ENCODE measurements around the gene ALCAM.
A peak's percentile ranks its signal among the peaks of the same experiment; 100 is the strongest.

ALCAM gene

DNA sequence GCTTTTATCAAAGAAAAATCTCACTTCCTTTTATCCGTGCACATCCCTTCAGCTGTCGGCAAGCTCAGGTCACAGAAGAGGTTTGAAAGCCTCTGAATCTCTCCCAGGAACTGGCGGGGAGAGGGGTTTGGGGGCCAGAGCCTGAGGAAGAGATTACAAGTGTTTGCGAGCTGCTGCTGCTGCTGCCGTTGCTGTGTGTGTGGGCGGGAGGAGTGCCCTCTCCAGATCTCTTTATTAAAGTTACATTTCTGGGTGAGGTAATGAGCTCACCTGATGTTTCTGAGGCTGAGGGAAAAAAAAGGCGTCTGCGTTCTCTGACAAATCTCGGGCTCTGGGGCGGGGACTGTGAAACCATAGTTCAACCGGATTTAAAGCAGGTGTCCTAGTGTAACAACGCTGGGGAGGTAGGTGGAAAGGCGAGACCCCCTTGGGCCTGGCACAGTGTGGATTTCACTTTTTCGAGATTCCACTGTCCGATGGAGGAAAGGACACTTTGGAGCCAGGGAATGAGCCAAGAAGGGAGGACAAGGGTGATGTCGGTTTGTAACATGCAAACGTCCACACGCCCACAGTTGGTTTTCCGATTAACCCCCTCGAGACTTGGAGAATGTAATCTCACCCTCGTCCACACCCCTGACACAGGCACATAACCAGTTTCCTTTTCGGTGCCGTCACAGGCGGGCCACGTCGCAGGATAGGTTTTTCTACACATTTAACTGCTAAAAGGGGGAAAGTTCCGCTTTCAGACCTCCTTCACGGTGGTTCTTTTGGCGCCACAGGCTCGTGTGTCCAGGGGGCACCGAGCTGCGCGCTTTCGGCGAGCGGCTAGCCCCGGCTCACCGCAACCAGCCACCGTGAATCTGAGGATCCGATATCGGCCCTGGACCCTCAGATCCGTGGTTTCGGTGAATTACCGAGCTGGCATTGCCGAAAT, 2.1 kb downstream of the ALCAM start:
- no peaks in the 10 kb centered on the region for H3K36me3 ChIP-seq (replicated peaks; ENCODE audit: insufficient read depth, low read length)
- H2AFZ ChIP-seq (ENCODE audit: low read length): peak overlapping the region; percentile 95
- H3K4me3 ChIP-seq (ENCODE audit: low read length): peak overlapping the region; percentile 96
- peak; percentile 84 for DNase-seq
- H3K79me2 ChIP-seq (ENCODE audit: low read length): 0 out of 2 replicates have a peak, but pooled peaks cover 6% of the 10 kb centered on the region
- H3K27ac ChIP-seq (ENCODE audit: low read length): peak overlapping the region; percentile 89
- TF ChIP-seq, protein P1, sequence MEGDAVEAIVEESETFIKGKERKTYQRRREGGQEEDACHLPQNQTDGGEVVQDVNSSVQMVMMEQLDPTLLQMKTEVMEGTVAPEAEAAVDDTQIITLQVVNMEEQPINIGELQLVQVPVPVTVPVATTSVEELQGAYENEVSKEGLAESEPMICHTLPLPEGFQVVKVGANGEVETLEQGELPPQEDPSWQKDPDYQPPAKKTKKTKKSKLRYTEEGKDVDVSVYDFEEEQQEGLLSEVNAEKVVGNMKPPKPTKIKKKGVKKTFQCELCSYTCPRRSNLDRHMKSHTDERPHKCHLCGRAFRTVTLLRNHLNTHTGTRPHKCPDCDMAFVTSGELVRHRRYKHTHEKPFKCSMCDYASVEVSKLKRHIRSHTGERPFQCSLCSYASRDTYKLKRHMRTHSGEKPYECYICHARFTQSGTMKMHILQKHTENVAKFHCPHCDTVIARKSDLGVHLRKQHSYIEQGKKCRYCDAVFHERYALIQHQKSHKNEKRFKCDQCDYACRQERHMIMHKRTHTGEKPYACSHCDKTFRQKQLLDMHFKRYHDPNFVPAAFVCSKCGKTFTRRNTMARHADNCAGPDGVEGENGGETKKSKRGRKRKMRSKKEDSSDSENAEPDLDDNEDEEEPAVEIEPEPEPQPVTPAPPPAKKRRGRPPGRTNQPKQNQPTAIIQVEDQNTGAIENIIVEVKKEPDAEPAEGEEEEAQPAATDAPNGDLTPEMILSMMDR (IDR thresholded peaks at IDR 0.05; ENCODE audit: low read length): no peak
- TF ChIP-seq EZH2phosphoT487 (IDR thresholded peaks at IDR 0.05; ENCODE audit: low read length) (no peak), EZH2 (optimal IDR thresholded peaks at IDR 0.05; ENCODE audit: low read depth, low read length) (no peak)
- H3F3A ChIP-seq (ENCODE audit: insufficient read depth, low read length): peaks cover 35% of the 10 kb centered on the region
- no peaks in the 10 kb centered on the region for H3K9me2 ChIP-seq (replicated peaks; ENCODE audit: insufficient read depth, low read length)
- no peaks in the 10 kb centered on the region for H3K9me3 ChIP-seq (replicated peaks; ENCODE audit: insufficient read depth, low read length)
- peaks cover 10% of the 10 kb centered on the region for H3K4me1 ChIP-seq (ENCODE audit: low read length)
- peak overlapping the region; percentile 87 for H3K9ac ChIP-seq (ENCODE audit: low read length)
- peaks cover 6% of the 10 kb centered on the region; the same call in 1 of the 2 replicates for H3K27me3 ChIP-seq (replicated peaks; ENCODE audit: insufficient read depth, low read length)
- peak overlapping the region; percentile 96 for H3K4me2 ChIP-seq (ENCODE audit: low read depth, low read length)
- H4K20me1 ChIP-seq (ENCODE audit: insufficient read depth, low read length): no peaks in the 10 kb centered on the region

DNA sequence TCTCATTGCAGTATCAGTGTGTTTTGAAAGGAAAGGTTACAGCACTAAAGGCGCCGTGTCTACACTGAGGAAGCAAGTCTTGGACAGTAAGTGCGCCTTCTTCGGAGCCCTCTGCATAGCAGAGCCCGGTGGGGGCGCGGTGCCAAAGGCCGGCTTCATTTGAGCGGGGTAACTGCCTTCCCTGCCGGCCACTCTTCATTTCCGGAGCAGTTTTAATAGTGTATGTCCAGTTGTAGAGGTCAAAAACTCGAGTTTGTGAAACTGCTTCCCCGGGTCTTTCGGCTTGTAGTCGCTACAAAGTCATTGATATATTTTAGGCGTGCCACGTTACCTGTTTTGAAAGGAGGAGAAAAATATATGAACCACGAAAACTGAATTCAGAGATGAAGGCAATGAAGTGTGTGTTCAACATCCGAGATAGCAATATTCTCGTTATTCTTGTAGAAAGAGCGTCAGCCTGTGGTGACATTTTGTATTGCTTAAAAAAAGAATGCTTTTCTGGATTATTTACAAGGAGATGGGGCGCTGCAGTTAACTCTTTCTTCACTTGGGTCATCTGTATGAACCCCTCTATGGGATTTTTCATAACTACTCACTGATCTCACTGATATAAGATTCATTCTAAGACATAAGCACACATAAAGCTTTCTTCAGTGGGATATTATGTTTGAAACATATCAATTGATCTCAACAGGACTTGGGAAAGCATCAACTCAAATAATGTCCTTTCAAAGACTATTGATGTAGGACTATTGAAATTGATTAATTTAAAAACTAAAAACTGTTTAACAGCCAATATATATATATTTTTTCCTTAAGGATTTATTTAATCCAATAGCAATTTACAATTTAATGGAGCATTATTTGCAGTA, 3.0 kb downstream of the ALCAM start:
- Histone ChIP-seq H4K20me1 (ENCODE audit: insufficient read depth, low read length) (no peaks in the 10 kb centered on the region), H2AFZ (ENCODE audit: low read length) (peak overlapping the region; percentile 95), H3K9ac (ENCODE audit: low read length) (peak overlapping the region; percentile 87), H3K4me1 (ENCODE audit: low read length) (peaks cover 10% of the 10 kb centered on the region), H3K36me3 (replicated peaks; ENCODE audit: insufficient read depth, low read length) (no peaks in the 10 kb centered on the region), H3F3A (ENCODE audit: insufficient read depth, low read length) (peaks cover 35% of the 10 kb centered on the region), H3K27me3 (replicated peaks; ENCODE audit: insufficient read depth, low read length) (peaks cover 6% of the 10 kb centered on the region; the same call in 1 of the 2 replicates), H3K4me2 (ENCODE audit: low read depth, low read length) (peak overlapping the region; percentile 96), H3K79me2 (ENCODE audit: low read length) (0 out of 2 replicates have a peak, but pooled peaks cover 6% of the 10 kb centered on the region), H3K9me2 (replicated peaks; ENCODE audit: insufficient read depth, low read length) (no peaks in the 10 kb centered on the region), H3K4me3 (ENCODE audit: low read length) (peak overlapping the region; percentile 96), H3K9me3 (replicated peaks; ENCODE audit: insufficient read depth, low read length) (no peaks in the 10 kb centered on the region), H3K27ac (ENCODE audit: low read length) (peak overlapping the region; percentile 89)
- DNase-seq: peak; percentile 65
- no peak for TF ChIP-seq EZH2phosphoT487 (IDR thresholded peaks at IDR 0.05; ENCODE audit: low read length)
- TF ChIP-seq, protein P1 (IDR thresholded peaks at IDR 0.05; ENCODE audit: low read length): peak; percentile 81

DNA sequence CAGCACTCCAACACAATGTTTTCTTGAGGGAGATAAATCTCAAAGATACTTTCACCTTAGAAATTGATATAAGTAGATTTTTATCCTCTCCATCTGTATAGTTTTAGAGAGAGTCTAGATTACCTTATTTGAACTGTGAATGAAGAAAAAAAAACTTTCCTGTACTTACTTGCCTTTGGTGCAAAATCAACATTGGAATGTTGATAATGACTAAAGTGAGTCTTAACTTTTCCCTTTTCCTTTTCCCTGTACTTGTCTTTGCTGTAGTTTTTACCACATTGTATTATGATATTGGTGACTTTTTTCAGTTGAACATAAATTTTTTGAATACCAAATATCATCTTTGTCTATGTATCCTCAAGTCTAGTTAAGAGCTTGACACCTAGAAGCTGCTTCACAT, 6.7 kb downstream of the ALCAM start:
- no peak for DNase-seq
- Histone ChIP-seq H3K9me2 (replicated peaks; ENCODE audit: insufficient read depth, low read length) (no peaks in the 10 kb centered on the region), H3K27me3 (replicated peaks; ENCODE audit: insufficient read depth, low read length) (no peaks in the 10 kb centered on the region), H3F3A (ENCODE audit: insufficient read depth, low read length) (peaks cover 22% of the 10 kb centered on the region), H3K9ac (ENCODE audit: low read length) (no peak overlapping the region), H3K36me3 (replicated peaks; ENCODE audit: insufficient read depth, low read length) (no peaks in the 10 kb centered on the region), H4K20me1 (ENCODE audit: insufficient read depth, low read length) (no peaks in the 10 kb centered on the region), H3K27ac (ENCODE audit: low read length) (no peak overlapping the region), H3K79me2 (ENCODE audit: low read length) (0 out of 2 replicates have a peak, but pooled peaks cover 6% of the 10 kb centered on the region), H2AFZ (ENCODE audit: low read length) (no peak overlapping the region), H3K4me2 (ENCODE audit: low read depth, low read length) (no peak overlapping the region), H3K9me3 (replicated peaks; ENCODE audit: insufficient read depth, low read length) (no peaks in the 10 kb centered on the region), H3K4me1 (ENCODE audit: low read length) (peaks cover 7% of the 10 kb centered on the region), H3K4me3 (ENCODE audit: low read length) (no peak overlapping the region)
- TF ChIP-seq EZH2phosphoT487 (IDR thresholded peaks at IDR 0.05; ENCODE audit: low read length) (no peak), EZH2 (optimal IDR thresholded peaks at IDR 0.05; ENCODE audit: low read depth, low read length) (no peak)
- TF ChIP-seq, protein P1 (IDR thresholded peaks at IDR 0.05; ENCODE audit: low read length): no peak
